T-helper 22 cell (primary cell): ENCODE measurements around the gene NCAPD3.
"Not testable (repeated sequence)": the region's sequence is repeated elsewhere in the genome, so short reads cannot be mapped to it uniquely, and the experiment has no call there.

ENCODE experiments used
- DNase-seq: peaks from one replicate; pipeline ENCODE4 v3.0.0-alpha.2; 2020; ENCODE audit warnings: low read depth

The NCAPD3 gene

GRCh38 chr11:134223836-134224709 lies at the start of gene NCAPD3, which contains the start of gene VPS26B:
TSS of gene NCAPD3 (minus strand) at chr11:134223967. CDS start at chr11:134223926, 41 bp downstream.
TSS of gene VPS26B (plus strand) at chr11:134224671. CDS start at chr11:134225123, 452 bp downstream.
- peak; percentile 91 for DNase-seq

- no peak for DNase-seq
Measured at GRCh38 chr11:134273317-134273712, 49.5 kb upstream of the NCAPD3 start.

GRCh38 chr11:134272381-134273316 lies 48.9 kb upstream of the NCAPD3 start:
- no peak for DNase-seq

GRCh38 chr11:134271978-134272377 lies 48.2 kb upstream of the NCAPD3 start:
- no peak for DNase-seq

GRCh38 chr11:134270250-134270714 lies 46.5 kb upstream of the NCAPD3 start:
- DNase-seq, result no peak

- DNase-seq, result no peak
Measured at GRCh38 chr11:134267966-134268365, 44.2 kb upstream of the NCAPD3 start.

GRCh38 chr11:134267461-134267860 lies 43.7 kb upstream of the NCAPD3 start:
- DNase-seq, result no peak

- DNase-seq, result no peak
Measured at GRCh38 chr11:134266841-134267251, 43.1 kb upstream of the NCAPD3 start.

GRCh38 chr11:134266440-134266839 lies 42.7 kb upstream of the NCAPD3 start:
- no peak for DNase-seq

GRCh38 chr11:134264966-134265764 lies 41.4 kb upstream of the NCAPD3 start:
- no peak for DNase-seq

- DNase-seq, result no peak
Measured at GRCh38 chr11:134261626-134262488, 38.1 kb upstream of the NCAPD3 start.

- DNase-seq, result no peak
Measured at GRCh38 chr11:134260983-134261382, 37.2 kb upstream of the NCAPD3 start.

GRCh38 chr11:134260503-134260902 lies 36.7 kb upstream of the NCAPD3 start:
- no peak for DNase-seq

GRCh38 chr11:134258577-134258976 lies 34.8 kb upstream of the NCAPD3 start:
- no peak for DNase-seq

GRCh38 chr11:134257101-134257500 lies 33.3 kb upstream of the NCAPD3 start:
- DNase-seq, result no peak

- DNase-seq, result not testable (repeated sequence)
Measured at GRCh38 chr11:134255184-134255561, 31.4 kb upstream of the NCAPD3 start.

- no peak for DNase-seq
Measured at GRCh38 chr11:134254433-134255183, 30.8 kb upstream of the NCAPD3 start.

- peak; percentile 94 for DNase-seq
Measured at GRCh38 chr11:134253188-134253993, 29.6 kb upstream of the NCAPD3 start, which contains the start of the genes ACAD8 and THYN1. TSS of gene ACAD8 (plus strand) at chr11:134253568. CDS start at chr11:134253601, 33 bp downstream. TSS of gene THYN1 (minus strand) at chr11:134253352. CDS start at chr11:134252882, 470 bp downstream.
